K562 (cell line): ENCODE results near the gene COL7A1. TPM values are rescaled to one million over a fixed set of nuclear protein-coding genes. Genes with fewer than 3 reads are reported as not detected.

Experiments
- DMBX1 ChIP-seq: fragments of 250-450 bp; sonication (Bioruptor Pico); IDR thresholded peaks from 2 replicates; pipeline ENCODE4 v1.8.0; 2022; ENCODE audit warnings: inconsistent platforms, mild to moderate bottlenecking, moderate library complexity, borderline replicate concordance
- FOXP1 ChIP-seq: sonication (generic); formaldehyde crosslinking; IDR thresholded peaks from 2 replicates; pipeline ENCODE4 v1.8.0; 2022; ENCODE audit warnings: mild to moderate bottlenecking, missing genetic modification reagents
- HDGF ChIP-seq: fragments of 450-650 bp; IDR thresholded peaks from 2 replicates; pipeline ENCODE4 v1.6.1; 2016
- KLF13 ChIP-seq: fragments of 450-650 bp; IDR thresholded peaks from 2 replicates; pipeline ENCODE4 v1.6.1; 2016; ENCODE audit warnings: missing genetic modification characterization, low read depth, mild to moderate bottlenecking, missing compliant biosample characterization, moderate library complexity, borderline replicate concordance
- NEUROD1 ChIP-seq: fragments of 150-350 bp; IDR thresholded peaks from 2 replicates; pipeline ENCODE4 v1.6.1; 2014; ENCODE audit warnings: borderline replicate concordance, low read length, low read depth; ENCODE audit not compliant: partially characterized antibody
- NR0B1 ChIP-seq: fragments of 450-650 bp; IDR thresholded peaks from one replicate; pipeline ENCODE4 v1.6.1; 2018; ENCODE audit warnings: mild to moderate bottlenecking, moderate library complexity; ENCODE audit not compliant: partially characterized antibody
- RBM14 ChIP-seq: fragments of 200-400 bp; formaldehyde crosslinking; IDR thresholded peaks from 2 replicates; pipeline ENCODE4 v1.6.1; 2018; ENCODE audit warnings: low read depth, mild to moderate bottlenecking, low read length, moderate library complexity, borderline replicate concordance; ENCODE audit not compliant: insufficient read depth
- SRF ChIP-seq, 2 experiments: fragments of 250-450, 450-650 bp in 1 of 2; sonication (Bioruptor Pico) in 1 of 2; sonication (generic) in 1 of 2; formaldehyde crosslinking; IDR thresholded peaks; 2 replicates each; pipeline versions ENCODE4 v1.5.0 to v1.5.1; 2020 to 2022; ENCODE audit warnings: mild to moderate bottlenecking in 1 of 2, missing genetic modification reagents in 1 of 2
- THAP7 ChIP-seq: fragments of 250-450 bp; sonication (Bioruptor Pico); IDR thresholded peaks from 2 replicates; pipeline ENCODE4 v1.5.0; 2021
- USF2 ChIP-seq: sonication (generic); formaldehyde crosslinking; IDR thresholded peaks from 2 replicates; pipeline ENCODE4 v1.5.0; 2020; ENCODE audit warnings: missing genetic modification reagents
- ZFP36 ChIP-seq: fragments of 150-350 bp; IDR thresholded peaks from 2 replicates; pipeline ENCODE4 v1.6.1; 2018; ENCODE audit warnings: low read length, low read depth; ENCODE audit not compliant: partially characterized antibody
- ZNF277 ChIP-seq: fragments of 250-450 bp; sonication (Bioruptor Pico); IDR thresholded peaks from 2 replicates; pipeline ENCODE4 v1.8.0; 2022; ENCODE audit warnings: inconsistent platforms, mild to moderate bottlenecking, moderate library complexity, borderline replicate concordance
- ZNF3 ChIP-seq: fragments of 250-450 bp; sonication (Bioruptor Pico); IDR thresholded peaks from 2 replicates; pipeline ENCODE4 v1.5.0; 2021; ENCODE audit warnings: mild to moderate bottlenecking, moderate library complexity
- ZNF57 ChIP-seq: fragments of 450-650 bp; formaldehyde crosslinking; IDR thresholded peaks from 2 replicates; pipeline ENCODE4 v1.4.0; 2020; ENCODE audit warnings: mild to moderate bottlenecking, moderate library complexity
- ZNF583 ChIP-seq: fragments of 250-450 bp; sonication (Bioruptor Pico); IDR thresholded peaks from 2 replicates; pipeline ENCODE4 v1.4.0; 2020
- ZNF79 ChIP-seq: fragments of 250-450 bp; sonication (Bioruptor Pico); IDR thresholded peaks from 2 replicates; pipeline ENCODE4 v1.4.0; 2020; ENCODE audit warnings: low read depth, mild to moderate bottlenecking, moderate library complexity
- polyA plus RNA-seq, 8 experiments: library from polyadenylated mRNA; depleted of rRNA in 4 of 8; stranded (reverse) in 5 of 8; unstranded in 3 of 8; fragments of >200 nt; fragmentation: Nextera tagmentation in 2 of 8; fragmentation: Illumina TruSeq in 1 of 8; extraction: Ambion mirVana in 2 of 8; extraction: Trizol in 1 of 8; gene quantifications; 2 replicates each; pipeline versions ENCODE4 v1.2.1 to v1.2.3, GENCODE V29; 2011 to 2014; ENCODE audit warnings: inconsistent platforms in 1 of 8, missing spikeins in 1 of 8
- total RNA-seq, 7 experiments: library from RNA; depleted of rRNA in 6 of 7; stranded (reverse); fragments of >200 nt in 6 of 7; fragmentation: Illumina TruSeq in 2 of 7; extraction: Trizol in 2 of 7; gene quantifications; 2 replicates each; pipeline versions ENCODE4 v1.2.1 to v1.2.3, GENCODE V29; 2011 to 2021; ENCODE audit warnings: low replicate concordance in 1 of 7
- TF ChIP-seq, protein P1 (sequence below): IDR thresholded peaks from 3 replicates; pipeline ENCODE4 v1.6.1; 2011; ENCODE audit warnings: borderline replicate concordance, mild to moderate bottlenecking; ENCODE audit not compliant: insufficient read length, insufficient read depth

COL7A1 gene
- total and polyA plus RNA-seq, 9 of the 15 experiments (the other 6 are each of a cell fraction or from before 2014, with no cell fraction given): 0.09 to 0.66 (median 0.35) TPM; not detected in 3

DNA sequence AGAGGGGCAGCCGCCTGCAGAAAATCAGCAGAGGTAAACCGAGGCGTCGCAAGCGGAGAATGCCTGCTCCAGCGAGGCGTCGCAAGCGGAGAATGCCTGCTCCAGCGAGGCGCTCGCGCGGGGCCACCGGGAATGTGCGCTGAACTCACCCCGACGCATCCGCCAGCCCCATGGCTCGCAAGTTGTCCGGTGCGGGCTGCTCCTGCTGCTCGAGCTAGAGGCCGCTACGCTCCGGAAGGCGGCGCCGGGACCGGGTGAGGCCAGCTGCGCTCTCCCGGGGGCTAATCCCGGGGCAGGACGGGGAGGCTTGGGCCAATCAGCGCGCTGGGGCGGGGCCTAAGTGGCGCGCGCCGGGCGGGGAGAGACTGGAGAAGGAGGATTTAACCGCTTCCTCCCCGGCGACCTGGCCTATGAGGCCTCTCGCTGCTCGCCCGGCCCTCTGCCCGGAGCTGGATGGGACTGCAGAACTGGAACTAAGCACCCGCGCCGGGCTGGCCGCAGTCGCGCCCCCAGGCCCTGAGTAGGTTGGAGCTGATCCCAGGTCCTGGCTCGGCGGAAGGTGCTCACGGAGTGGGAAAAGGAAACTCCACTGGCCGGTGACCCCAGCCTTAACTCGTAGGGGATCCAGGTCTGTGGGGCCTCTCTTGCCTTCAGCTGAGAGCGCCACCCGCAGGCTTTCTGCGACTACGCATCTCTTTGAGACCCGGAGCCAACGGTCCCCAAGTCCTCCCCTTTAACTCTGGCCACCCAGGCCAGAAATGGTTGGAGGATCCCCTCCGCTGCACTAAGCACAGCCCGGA lies 40.3 kb upstream of the COL7A1 start, which contains the start of gene SLC26A6 (continued):
- TF ChIP-seq, protein P1, sequence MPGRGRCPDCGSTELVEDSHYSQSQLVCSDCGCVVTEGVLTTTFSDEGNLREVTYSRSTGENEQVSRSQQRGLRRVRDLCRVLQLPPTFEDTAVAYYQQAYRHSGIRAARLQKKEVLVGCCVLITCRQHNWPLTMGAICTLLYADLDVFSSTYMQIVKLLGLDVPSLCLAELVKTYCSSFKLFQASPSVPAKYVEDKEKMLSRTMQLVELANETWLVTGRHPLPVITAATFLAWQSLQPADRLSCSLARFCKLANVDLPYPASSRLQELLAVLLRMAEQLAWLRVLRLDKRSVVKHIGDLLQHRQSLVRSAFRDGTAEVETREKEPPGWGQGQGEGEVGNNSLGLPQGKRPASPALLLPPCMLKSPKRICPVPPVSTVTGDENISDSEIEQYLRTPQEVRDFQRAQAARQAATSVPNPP: no peak
- TF ChIP-seq HDGF (no peak), THAP7 (CRISPR knock-in tag) (no peak), NEUROD1 (peak; percentile 82), NR0B1 (no peak), ZNF79 (CRISPR knock-in tag) (no peak), DMBX1 (CRISPR knock-in tag) (no peak), ZNF583 (CRISPR knock-in tag) (no peak), FOXP1 (CRISPR knock-in tag) (no peak), ZNF277 (CRISPR knock-in tag) (no peak), USF2 (no peak), KLF13 (tag) (no peak), ZNF3 (CRISPR knock-in tag) (no peak), ZNF57 (CRISPR knock-in tag) (no peak), ZFP36 (no peak), RBM14 (no peak), SRF (CRISPR knock-in tag; IDR thresholded peaks at IDR 0.05) (no peak; a peak in 1 of 4 replicates)
